Stimulated activated CD4-positive, alpha-beta T cell treated with anti-CD3 and anti-CD28 coated beads, Interleukin-4, amount 100 ng/mL, for 1 hour (primary cell): ENCODE measurements around the gene COMMD9.

Experiments used
- DNase-seq: peaks from one replicate; pipeline ENCODE4 v3.0.0-alpha.2; 2020

COMMD9 gene

DNA sequence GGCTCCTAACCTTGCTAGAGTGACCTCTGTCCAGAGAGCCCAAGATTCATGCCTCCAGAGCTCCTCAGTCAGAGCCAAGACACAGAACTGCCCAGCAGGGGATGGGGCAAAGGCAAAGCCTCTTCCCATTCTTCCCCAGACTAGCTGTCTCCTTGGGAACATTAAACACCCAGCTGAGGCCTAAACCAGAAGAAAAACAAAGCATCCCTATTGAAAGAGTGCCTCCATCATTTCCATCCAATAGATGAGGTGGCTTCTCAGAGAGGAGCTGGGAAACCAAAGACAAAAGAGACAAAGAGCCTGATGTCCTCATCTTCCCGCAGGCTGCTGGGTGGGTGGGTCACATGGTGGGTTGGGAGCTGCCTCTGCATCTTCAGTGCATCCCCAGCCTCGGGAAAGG is 37.4 kb downstream of the COMMD9 start:
- DNase-seq = no peak

DNA sequence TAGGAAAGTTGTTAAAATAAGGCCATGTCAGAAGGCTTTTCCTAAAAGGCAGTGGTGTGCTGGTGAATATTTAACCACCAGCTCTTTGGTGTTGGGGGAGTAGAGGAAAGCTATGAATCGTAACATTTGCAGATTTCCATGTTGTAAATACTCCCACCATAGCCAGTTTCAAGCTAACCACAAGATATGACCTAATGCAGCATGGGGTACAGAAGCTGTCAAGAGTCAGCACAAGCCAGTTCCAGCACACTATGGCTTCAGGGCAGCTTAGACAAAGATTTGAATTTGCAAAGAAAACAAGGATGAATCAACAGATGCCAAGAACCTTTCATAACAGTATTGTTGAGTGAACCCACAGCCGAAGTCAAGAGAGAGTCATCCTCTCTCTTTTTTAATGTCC is 40.0 kb downstream of the COMMD9 start:
- no peak for DNase-seq

GRCh38 chr11:36248436-36248835 is 40.8 kb downstream of the COMMD9 start:
- DNase-seq = no peak

DNA sequence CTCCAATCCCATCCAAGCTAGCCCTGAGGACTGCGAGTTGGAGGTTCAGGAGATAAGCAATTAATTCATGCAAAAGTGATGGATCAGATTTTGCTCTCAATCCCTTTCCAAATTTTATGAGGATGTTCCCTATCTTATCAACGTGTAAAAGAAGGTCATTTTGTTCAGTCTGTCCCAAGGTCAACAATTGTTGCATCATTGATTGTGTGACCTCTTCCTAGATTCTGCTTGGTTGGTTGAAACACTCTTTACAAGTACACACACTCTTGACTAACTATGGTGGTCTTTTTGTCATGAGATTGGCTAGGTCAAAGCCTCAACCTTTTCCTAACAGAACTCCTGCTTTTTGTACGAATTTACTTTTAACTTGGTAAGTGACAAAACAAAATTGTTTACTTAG is 41.7 kb downstream of the COMMD9 start:
- DNase-seq = no peak

- no peak for DNase-seq
These were observed 45.6 kb downstream of the COMMD9 start for GRCh38 chr11:36243641-36244040.

DNA sequence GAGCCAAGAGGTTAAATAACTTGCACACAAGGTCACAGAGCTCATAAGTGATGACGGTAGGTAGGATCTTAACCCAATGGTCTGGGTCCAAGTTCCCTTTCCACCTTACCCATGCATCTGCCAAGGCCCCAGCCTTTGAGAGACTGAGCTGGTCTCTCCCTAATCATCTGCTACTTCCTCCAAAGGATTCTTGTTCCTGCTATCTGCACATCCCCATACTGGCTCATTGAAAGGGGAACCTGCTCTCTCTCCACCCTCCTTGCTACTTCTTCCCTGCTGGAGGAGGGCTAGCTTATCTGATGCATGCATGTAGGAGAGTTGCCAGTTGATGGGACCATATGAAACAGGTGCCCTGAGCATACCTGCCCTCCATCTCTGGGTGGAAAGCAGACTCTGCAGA is 47.7 kb downstream of the COMMD9 start:
- no peak for DNase-seq

DNA sequence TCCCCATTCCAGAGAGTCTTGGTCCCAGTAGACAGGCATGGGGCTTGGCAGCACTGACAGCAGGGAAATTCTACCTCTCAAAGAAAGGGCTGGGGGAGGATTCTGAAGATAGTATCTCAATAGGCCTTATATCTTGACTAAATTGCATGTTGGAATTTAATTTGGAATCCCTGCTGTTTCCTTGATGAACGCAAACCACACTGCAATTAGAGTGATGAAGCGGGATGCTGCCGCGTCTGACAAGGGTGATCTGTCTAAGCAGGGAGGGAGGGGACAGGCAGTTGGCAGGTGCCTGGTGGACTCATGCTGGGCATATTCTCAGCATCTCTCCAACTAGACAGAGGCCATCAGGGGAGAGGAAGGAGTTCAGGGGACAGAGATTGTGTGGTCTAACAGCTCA is 48.4 kb downstream of the COMMD9 start:
- DNase-seq = no peak

GRCh38 chr11:36240173-36240572 is 49.1 kb downstream of the COMMD9 start:
- DNase-seq = no peak

DNA sequence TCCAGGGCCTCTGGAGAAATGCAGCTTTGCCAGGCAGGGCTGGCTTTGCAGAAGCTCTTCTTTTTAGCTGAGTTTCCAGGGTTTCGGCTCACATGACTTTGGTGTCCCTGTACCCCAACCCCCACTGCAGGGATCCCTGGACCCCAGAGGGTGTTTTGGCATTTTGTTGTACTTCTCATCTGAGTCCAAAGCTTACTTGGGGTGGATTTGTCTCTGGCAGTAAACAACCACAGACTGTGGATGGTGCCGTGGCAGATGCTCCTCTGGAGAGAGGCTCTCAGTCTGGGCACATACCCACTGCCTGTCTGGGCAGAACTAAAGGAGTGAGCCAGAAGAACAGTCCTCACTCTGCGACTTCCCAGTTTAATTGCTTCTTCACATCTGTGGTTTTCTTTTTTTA is 49.6 kb downstream of the COMMD9 start:
- no peak for DNase-seq

GRCh38 chr11:36238881-36239280 is 50.3 kb downstream of the COMMD9 start:
- no peak for DNase-seq

DNA sequence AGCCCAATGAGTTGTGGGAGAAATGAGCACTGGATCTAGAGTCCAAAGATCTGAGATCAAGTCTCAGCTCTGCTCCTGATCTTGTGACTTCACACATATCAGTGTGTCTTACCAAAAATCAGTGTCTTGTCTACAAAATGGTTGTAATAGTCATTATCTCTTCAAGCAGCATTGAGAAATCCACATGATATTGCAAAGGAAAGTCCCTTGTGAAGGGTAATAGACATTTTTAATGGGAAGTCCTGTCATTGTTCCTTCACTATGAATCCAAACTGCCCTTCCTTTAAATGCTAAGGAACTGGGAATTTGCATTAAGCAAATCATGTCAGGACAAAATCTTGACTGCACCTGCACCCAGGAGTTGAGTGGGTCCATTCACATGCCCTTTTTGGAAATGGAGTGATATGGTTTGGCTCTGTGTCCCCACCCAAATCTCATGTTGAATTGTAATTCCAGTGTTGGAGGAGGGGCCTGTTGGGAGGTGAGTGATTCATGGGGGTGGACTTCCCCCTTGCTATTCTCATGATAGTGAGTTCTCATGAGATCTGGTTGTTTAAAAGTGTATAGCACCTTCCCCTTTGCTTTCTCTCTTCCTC is 51.1 kb downstream of the COMMD9 start:
- DNase-seq = no peak

GRCh38 chr11:36237391-36237790 is 51.8 kb downstream of the COMMD9 start:
- DNase-seq = no peak

- no peak for DNase-seq
These were observed 53.5 kb downstream of the COMMD9 start for GRCh38 chr11:36235750-36236149.

GRCh38 chr11:36234825-36235224 is 54.4 kb downstream of the COMMD9 start:
- DNase-seq = no peak

DNA sequence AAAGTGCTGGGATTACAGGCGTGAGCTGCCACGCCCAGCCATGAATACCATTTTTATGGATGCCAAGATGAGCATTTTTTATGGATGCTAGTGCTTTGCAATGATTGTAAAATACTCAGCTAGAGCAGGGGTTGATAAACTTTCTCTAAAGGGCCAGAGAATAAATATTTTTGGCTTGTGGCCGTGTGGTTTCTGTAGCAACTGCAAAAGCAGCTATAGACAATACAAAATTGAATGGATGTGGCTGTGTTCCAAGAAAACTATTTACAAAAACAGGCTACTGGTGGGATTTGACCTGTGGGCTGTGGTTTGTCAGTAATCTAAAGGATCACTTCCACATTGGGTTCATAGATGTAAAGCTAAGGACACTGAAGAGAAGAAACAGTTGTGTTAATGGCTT is 56.0 kb downstream of the COMMD9 start:
- no peak for DNase-seq

- DNase-seq = no peak
These were observed 58.2 kb downstream of the COMMD9 start for GRCh38 chr11:36230779-36231699.

GRCh38 chr11:36229091-36229705 is 60.0 kb downstream of the COMMD9 start:
- no peak for DNase-seq

DNA sequence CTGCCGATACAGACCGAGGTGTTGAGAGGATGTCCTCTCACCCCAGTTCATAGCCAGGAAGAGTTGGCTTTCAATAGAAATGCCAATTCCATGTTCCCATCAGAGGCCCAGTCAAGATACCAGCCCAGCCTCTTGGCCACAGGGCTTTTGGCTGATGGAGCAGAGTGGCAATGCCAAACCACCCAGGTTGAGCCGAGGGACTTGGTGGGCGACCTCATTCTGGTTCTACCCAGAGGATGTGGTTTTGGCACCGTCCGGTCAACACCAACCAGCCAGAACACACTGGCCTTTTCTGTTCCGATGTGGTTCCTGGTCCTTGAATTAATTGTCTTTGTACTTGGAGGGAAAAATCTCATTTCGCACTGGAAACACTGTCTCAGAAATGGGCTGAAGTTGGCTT is 60.5 kb downstream of the COMMD9 start:
- DNase-seq = no peak

- no peak for DNase-seq
These were observed 62.2 kb downstream of the COMMD9 start for GRCh38 chr11:36227044-36227443.

DNA sequence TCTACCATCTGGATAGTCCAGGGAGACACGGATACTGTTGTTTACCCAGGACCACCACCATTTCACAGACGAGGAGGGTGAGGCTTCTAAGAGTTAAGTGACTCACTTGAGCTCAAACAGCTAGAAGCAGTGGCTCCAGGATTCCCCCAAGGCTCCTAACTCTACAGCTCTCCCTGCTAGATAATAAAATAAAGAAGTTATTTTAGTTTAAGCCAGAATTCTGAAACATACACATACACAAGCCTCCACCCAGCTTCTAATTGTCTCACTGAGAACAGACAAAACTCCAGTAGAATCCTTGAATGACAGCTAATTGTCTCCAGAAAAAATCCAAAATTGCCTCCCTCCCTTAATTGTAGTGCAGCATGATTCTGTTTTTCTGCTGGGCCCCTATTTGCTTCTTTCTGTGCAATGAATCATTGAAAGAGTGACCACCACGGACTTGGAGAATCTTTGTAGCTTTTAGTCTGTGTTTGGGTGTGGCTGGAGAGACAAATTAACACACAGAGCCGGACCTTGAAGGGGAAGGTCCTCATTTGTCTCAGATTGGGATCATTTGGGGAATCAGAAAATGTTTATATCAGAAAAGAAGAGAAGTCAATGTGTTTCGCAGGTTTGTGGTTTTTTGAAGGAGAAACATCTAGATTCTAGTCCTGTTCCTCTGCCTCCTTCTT is 64.9 kb downstream of the COMMD9 start:
- DNase-seq = no peak

GRCh38 chr11:36222831-36223635 is 66.2 kb downstream of the COMMD9 start:
- DNase-seq = no peak
